HG02610 (cell line): ENCODE results near the gene GALNT5.
"Not testable (repeated sequence)": the region's sequence is repeated elsewhere in the genome, so short reads cannot be mapped to it uniquely, and the experiment has no call there.

Source experiments
- ATAC-seq: cut with Tn5 transposase; IDR thresholded peaks from one replicate; pipeline ENCODE4 v1.9.1; 2021; ENCODE audit warnings: mild to moderate bottlenecking, moderate library complexity; ENCODE audit not compliant: unreplicated experiment

GALNT5 gene, protein sequence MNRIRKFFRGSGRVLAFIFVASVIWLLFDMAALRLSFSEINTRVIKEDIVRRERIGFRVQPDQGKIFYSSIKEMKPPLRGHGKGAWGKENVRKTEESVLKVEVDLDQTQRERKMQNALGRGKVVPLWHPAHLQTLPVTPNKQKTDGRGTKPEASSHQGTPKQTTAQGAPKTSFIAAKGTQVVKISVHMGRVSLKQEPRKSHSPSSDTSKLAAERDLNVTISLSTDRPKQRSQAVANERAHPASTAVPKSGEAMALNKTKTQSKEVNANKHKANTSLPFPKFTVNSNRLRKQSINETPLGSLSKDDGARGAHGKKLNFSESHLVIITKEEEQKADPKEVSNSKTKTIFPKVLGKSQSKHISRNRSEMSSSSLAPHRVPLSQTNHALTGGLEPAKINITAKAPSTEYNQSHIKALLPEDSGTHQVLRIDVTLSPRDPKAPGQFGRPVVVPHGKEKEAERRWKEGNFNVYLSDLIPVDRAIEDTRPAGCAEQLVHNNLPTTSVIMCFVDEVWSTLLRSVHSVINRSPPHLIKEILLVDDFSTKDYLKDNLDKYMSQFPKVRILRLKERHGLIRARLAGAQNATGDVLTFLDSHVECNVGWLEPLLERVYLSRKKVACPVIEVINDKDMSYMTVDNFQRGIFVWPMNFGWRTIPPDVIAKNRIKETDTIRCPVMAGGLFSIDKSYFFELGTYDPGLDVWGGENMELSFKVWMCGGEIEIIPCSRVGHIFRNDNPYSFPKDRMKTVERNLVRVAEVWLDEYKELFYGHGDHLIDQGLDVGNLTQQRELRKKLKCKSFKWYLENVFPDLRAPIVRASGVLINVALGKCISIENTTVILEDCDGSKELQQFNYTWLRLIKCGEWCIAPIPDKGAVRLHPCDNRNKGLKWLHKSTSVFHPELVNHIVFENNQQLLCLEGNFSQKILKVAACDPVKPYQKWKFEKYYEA

GRCh38 chr2:157257312-157258252 lies at the start of gene GALNT5:
Gene GALNT5, plus strand, starts transcription at chr2:157257705. Its CDS starts 378 bp downstream, at chr2:157258083.
- ATAC-seq, result no peak

GRCh38 chr2:157216286-157216965 lies 41.1 kb upstream of the GALNT5 start:
- ATAC-seq, result no peak

GRCh38 chr2:157217409-157217808 lies 40.1 kb upstream of the GALNT5 start:
- no peak for ATAC-seq

- ATAC-seq, result no peak
Measured at GRCh38 chr2:157218911-157219310, 38.6 kb upstream of the GALNT5 start.

- ATAC-seq, result no peak
Measured at GRCh38 chr2:157220502-157220901, 37.0 kb upstream of the GALNT5 start.

DNA sequence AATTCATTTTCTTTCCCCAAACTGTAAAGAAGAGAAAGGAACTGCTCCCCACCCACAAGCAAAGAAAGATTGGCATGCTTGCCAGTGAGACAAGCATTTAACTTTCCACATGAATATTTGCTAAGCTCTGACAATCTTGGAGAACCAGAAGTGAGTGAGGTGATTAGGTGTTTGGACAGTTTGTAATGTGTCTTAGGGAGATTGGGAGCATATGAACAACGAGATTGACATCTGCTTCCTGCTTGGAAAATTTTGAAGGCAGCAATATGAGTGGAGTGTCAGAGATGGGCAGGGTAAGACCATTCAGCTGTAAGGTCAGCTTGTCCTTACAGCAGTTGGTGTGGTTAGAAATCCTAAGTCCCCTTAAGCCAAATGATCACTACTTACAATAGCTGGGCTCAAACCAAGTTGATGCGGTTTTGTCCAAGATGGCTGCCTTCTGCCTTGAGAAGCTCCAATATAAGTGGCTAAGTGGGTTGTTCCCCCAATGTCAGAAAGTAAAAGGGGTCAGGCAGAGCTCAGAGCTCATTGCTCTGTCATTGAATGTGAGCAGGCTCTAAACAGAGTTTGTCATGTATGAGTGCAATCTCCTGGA lies 36.0 kb upstream of the GALNT5 start:
- no peak for ATAC-seq

DNA sequence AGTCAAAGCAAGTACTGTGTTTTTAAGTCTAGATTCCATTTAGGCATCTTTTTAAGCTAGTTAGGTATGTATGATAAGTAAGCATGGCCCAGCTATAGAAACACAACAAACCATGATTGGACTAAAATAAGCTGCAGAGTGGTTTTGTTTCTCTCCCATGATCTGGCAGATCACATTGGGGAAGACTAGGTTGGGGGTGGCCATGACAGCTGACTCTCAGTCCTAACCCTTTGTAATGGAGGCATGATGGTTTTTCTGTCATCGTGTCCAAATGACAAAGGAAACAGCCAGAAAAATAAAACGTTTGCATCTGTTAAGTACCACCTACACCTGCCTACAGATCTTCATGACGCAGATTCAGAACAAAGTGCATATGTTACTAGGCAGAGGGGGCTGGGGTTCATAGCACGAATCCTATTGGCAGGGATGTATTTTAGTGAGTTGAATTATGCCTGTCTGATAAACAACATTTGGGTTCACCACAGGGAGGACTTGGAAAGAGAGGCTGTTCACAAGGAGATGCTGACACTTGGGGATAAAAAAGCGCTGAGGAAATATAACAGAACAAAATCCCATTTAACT lies 33.8 kb upstream of the GALNT5 start:
- ATAC-seq, result no peak

DNA sequence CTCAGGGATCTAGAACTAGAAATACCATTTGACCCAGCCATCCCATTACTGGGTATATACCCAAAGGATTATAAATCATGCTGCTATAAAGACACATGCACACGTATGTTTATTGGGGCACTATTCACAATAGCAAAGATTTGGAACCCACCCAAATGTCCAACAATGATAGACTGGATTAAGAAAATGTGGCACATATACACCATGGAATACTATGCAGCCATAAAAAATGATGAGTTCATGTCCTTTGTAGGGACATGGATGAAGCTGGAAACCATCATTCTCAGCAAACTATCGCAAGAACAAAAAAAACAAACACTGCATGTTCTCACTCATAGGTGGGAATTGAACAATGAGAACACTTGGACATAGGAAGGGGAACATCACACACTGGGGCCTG lies 33.1 kb upstream of the GALNT5 start:
- not testable (repeated sequence) for ATAC-seq

- ATAC-seq, result no peak
Measured at GRCh38 chr2:157227592-157227991, 29.9 kb upstream of the GALNT5 start.

DNA sequence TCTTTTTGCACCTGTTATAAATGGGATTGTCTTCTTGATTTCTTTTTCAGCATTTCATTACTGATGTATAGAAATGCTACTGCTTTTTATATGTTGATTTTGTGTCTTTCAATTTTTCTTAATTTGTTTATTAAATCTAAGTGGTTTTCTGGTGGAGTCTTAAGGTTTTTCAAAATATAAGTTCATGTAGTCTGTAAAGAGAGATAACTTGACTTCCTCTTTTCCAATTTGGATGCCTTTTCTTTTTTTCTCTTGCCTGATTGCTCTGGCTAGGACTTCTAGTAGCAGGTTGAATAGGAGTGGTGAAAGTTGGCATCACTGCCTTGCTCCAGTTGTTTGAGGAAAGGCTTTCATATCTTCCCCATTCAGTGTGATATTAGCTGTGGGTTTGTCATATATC lies 28.6 kb upstream of the GALNT5 start:
- no peak for ATAC-seq

- no peak for ATAC-seq
Measured at GRCh38 chr2:157229572-157229971, 27.9 kb upstream of the GALNT5 start.

GRCh38 chr2:157231476-157231875 lies 26.0 kb upstream of the GALNT5 start:
- no peak for ATAC-seq

DNA sequence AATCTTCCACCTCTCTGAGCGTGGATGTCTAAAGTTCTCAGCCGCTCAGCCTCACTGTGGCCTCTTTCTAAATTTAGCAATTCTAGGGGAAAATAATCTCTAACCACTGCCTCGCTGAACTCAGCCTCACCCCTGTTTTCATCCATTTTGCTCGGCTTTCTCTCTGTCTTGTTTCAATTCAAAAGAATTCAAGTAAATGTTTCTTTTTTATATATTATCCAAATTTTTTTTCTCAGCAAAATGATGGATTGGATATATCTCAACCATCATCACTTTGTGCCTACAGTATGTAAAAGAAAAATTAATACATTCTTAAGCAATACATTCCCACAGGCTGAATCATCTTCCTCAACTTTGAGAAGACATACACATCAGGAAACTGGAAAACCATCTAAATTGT lies 24.0 kb upstream of the GALNT5 start:
- no peak for ATAC-seq

DNA sequence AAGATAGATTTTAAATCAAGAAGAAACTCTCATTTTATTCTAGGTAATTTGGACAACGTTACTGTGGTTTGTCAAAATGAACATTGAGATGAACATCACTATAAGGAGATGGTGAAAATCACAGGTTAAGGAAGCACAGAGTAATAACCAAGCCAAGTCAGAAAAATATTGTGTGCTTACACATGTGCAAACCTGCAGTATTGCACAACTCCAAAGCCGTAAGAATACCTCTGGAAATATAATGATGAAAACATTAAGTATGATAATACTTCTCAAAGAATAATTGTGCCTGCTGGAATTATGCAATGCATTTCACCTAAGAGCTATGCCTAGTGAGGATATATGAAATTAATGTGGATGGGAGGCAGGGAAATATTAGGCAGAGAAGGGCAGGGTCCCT lies 21.1 kb upstream of the GALNT5 start:
- ATAC-seq, result no peak

DNA sequence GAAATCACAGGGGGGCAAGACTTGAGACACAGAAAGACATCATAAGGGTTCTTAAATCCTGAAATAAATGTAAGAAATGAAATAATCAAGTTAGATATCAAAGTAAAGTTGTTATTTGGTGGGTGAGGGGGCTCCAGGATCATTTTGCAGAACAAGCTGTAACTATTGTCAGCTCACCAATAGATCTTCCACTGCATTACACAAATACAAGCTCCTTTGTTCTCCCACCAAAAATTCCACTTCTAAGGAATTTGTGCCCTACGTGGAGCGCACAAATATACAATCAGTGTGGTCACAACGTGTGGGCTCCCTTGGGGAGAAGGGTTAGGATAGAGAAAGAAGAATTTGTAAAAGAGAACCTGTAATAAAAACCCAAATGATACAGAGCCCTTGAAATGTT lies 19.2 kb upstream of the GALNT5 start:
- no peak for ATAC-seq

DNA sequence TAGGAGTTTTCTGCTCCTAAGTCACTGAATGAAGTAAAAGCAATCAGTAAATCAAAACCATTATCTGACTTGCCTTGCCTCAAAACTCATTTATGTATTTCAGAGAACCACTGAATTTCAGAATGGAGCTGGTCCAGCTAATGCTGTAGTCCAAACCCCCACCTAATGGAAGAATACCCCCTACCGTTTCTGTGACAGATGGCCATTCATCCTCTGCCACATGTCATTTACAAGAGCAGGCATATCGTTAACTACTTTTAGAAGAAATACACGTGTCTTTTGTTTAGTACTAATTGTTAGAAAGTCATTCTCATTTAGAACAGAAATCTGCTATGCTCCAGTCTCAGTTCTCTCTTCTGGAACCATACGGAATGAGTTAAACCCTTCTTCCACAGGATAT lies 12.8 kb upstream of the GALNT5 start:
- ATAC-seq, result no peak

GRCh38 chr2:157245144-157245840 lies 12.2 kb upstream of the GALNT5 start:
- ATAC-seq, result no peak

DNA sequence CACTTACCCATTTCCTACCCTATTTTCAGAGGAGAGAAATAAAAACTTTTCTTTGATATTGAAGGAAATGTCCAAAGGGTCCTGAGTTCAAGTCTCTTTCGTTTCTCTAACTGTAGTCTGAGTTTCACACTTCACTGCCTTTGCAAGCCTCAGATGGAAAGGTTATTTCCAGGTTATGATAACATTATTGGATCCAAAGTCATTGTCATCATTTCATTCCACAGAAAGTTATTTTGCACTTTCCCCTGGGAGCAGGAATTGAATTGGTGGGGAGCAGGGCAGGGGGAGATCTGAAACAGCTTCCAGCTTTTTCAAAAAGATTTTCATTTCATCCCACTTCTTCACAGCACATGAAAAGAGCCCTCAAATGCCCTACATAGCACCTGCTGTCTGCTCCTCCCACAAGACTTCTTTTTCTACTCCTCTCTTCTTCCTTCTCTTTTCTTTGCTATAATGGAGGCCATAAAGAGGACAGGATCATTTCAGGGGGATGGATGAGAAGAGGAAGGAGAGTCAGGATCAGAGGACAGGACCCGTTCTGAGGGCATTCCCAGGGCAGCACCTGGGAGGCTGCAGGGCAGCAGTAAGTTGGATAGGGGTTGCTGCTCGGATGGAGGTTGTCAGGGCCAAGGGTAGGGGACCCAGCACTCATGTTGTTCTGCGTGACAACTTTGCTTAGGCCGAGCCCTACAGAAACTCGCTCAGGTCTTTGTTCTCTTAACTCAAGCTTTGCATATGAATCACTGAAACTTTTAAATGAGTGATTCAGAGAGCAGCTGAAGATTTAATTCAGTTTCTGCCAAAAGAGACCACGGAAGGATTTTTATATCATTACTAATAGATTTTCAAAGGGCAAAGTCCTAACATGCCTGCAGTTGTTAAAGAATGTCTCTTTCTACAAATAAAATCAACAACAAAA lies 11.4 kb upstream of the GALNT5 start:
- ATAC-seq, result peak; percentile 100
